ENCODE measurements around the gene KCNIP4.

Gene KCNIP4

GRCh38 chr4:20944451-20944850 lies 1004.1 kb downstream of the KCNIP4 start:
- WGBS, 2 experiments (ENCODE audit: insufficient coverage in 2 of 2): 81 to 93% methylated on average over 3 of the region's 3 CpGs

GRCh38 chr4:20938204-20938603 lies 1010.4 kb downstream of the KCNIP4 start:
- H3K4me3 ChIP-seq (ENCODE audit: extremely low read depth, insufficient read depth, low read length, poor library complexity, severe bottlenecking): no peak overlapping the region
- 85% methylated on average over 2 of the region's 2 CpGs; no CpG with 5 or more reads in 1 of the 2 experiments for WGBS, 2 experiments (ENCODE audit: insufficient coverage in 2 of 2)
- no peaks in the 10 kb centered on the region for H3K36me3 ChIP-seq (ENCODE audit: control insufficient read depth, insufficient read depth, low read length)
- no peak overlapping the region for H3K27ac ChIP-seq (ENCODE audit: low read depth, low read length, severe bottlenecking)
- H3K4me1 ChIP-seq (ENCODE audit: control insufficient read depth, insufficient read depth, low read length, poor library complexity, severe bottlenecking): no peaks in the 10 kb centered on the region
- H3K9me3 ChIP-seq (ENCODE audit: control insufficient read depth, low read length): no peaks in the 10 kb centered on the region

More at GRCh38 chr4:20944451-20944850, 1004.1 kb downstream of the KCNIP4 start:
- Histone ChIP-seq H3K36me3 (ENCODE audit: control insufficient read depth, insufficient read depth, low read length) (no peaks in the 10 kb centered on the region), H3K27ac (ENCODE audit: low read depth, low read length, severe bottlenecking) (no peak overlapping the region), H3K4me1 (ENCODE audit: control insufficient read depth, insufficient read depth, low read length, poor library complexity, severe bottlenecking) (no peaks in the 10 kb centered on the region), H3K9me3 (ENCODE audit: control insufficient read depth, low read length) (no peaks in the 10 kb centered on the region), H3K4me3 (ENCODE audit: extremely low read depth, insufficient read depth, low read length, poor library complexity, severe bottlenecking) (no peak overlapping the region)

DNA sequence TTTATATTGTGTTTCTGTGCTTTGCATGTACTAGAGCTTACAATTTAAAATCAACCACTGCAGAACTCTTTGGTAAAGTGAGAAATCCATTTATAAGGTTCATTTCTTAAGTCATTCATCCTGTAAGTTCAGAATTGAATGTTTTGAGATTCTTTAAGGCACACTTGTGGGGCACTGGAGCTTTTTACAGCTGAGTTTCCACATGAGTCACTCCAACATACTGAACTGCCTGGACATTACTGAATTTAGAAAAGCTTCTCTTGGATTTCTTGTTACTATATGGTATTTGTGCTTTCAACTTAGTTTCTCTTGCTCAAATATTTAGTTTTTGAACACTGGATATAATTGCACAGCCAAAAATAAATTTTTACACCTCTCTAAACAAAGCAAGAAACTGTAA lies 1022.0 kb downstream of the KCNIP4 start:
- no peaks in the 10 kb centered on the region for H3K4me1 ChIP-seq (ENCODE audit: control insufficient read depth, insufficient read depth, low read length, poor library complexity, severe bottlenecking)
- no peaks in the 10 kb centered on the region for H3K9me3 ChIP-seq (ENCODE audit: control insufficient read depth, low read length)
- no peak overlapping the region for H3K4me3 ChIP-seq (ENCODE audit: extremely low read depth, insufficient read depth, low read length, poor library complexity, severe bottlenecking)
- no peak overlapping the region for H3K27ac ChIP-seq (ENCODE audit: low read depth, low read length, severe bottlenecking)
- no peaks in the 10 kb centered on the region for H3K36me3 ChIP-seq (ENCODE audit: control insufficient read depth, insufficient read depth, low read length)

- Histone ChIP-seq H3K4me3 (ENCODE audit: extremely low read depth, insufficient read depth, low read length, poor library complexity, severe bottlenecking) (no peak overlapping the region), H3K27ac (ENCODE audit: low read depth, low read length, severe bottlenecking) (no peak overlapping the region), H3K4me1 (ENCODE audit: control insufficient read depth, insufficient read depth, low read length, poor library complexity, severe bottlenecking) (no peaks in the 10 kb centered on the region), H3K36me3 (ENCODE audit: control insufficient read depth, insufficient read depth, low read length) (no peaks in the 10 kb centered on the region), H3K9me3 (ENCODE audit: control insufficient read depth, low read length) (no peaks in the 10 kb centered on the region)
- 76 to 92% methylated on average over 2 to 4 of the region's 4 CpGs for WGBS, 2 experiments (ENCODE audit: insufficient coverage in 2 of 2)
These were observed 1023.4 kb downstream of the KCNIP4 start for GRCh38 chr4:20925176-20925575.

DNA sequence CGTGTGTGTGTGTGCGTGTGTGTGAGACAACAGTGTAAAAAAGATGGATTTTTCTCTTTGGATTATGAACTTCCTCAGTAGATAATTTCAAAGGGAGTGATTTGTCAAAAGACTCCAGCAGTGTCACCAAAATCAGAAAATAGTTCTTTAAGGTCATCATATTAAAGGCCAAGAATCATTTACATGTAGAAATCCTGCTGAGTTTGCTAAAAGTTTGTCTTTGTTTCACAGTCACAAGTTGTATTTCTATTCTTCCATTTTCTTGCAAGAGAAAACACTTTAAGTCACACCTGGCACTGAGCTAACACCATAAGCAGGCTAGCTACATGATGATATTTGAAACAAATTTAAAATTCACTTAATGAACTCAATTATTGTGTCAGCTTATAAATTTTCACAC lies 1025.6 kb downstream of the KCNIP4 start:
- Histone ChIP-seq H3K4me1 (ENCODE audit: control insufficient read depth, insufficient read depth, low read length, poor library complexity, severe bottlenecking) (no peaks in the 10 kb centered on the region), H3K36me3 (ENCODE audit: control insufficient read depth, insufficient read depth, low read length) (no peaks in the 10 kb centered on the region), H3K4me3 (ENCODE audit: extremely low read depth, insufficient read depth, low read length, poor library complexity, severe bottlenecking) (no peak overlapping the region), H3K27ac (ENCODE audit: low read depth, low read length, severe bottlenecking) (no peak overlapping the region), H3K9me3 (ENCODE audit: control insufficient read depth, low read length) (no peaks in the 10 kb centered on the region)
- no CpG with 5 or more reads among the region's 2 CpGs for WGBS, 2 experiments (ENCODE audit: insufficient coverage in 2 of 2)

DNA sequence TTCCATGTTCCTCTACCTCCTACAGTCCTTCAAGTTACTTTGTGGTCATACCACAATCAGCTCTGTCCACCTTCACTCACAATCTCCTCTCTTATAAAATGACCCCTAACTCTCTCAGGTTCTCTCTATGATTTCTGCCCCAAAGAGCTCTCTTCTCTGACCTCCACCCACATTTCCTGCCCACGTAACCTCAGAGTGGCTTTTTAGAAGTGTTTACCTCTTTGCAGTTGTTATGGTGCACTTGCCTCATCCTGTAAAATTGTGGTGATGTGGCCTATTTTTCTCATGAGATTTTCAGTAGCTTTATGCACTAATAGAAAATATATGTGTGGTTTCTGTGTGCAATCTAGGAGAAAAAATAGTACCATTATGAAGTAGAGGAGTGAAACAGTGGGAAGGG lies 1032.5 kb downstream of the KCNIP4 start:
- Histone ChIP-seq H3K4me3 (ENCODE audit: extremely low read depth, insufficient read depth, low read length, poor library complexity, severe bottlenecking) (no peak overlapping the region), H3K4me1 (ENCODE audit: control insufficient read depth, insufficient read depth, low read length, poor library complexity, severe bottlenecking) (no peaks in the 10 kb centered on the region), H3K9me3 (ENCODE audit: control insufficient read depth, low read length) (no peaks in the 10 kb centered on the region), H3K36me3 (ENCODE audit: control insufficient read depth, insufficient read depth, low read length) (no peaks in the 10 kb centered on the region), H3K27ac (ENCODE audit: low read depth, low read length, severe bottlenecking) (no peak overlapping the region)
- no CpG with 5 or more reads among the region's 1 CpG for WGBS, 2 experiments (ENCODE audit: insufficient coverage in 2 of 2)

DNA sequence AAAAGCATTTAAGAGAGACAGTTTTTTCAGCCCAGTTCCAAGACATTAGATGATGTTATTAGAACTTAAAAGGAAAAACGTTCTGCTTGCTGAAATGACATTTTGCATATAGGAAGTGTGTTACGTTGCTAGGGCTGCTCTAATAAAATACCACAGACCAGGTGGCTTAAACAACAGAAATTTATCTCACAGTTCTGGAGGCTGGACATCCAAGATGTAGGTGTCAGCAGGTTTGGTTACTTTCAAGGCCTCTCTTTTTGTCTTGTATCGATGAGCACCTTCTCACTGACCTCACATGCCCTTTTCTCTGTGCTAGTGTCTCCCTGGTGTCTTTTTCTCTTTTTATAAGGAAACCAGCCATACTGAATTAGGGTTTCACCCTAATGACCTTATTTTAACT lies 1043.6 kb downstream of the KCNIP4 start:
- no peaks in the 10 kb centered on the region for H3K9me3 ChIP-seq (ENCODE audit: control insufficient read depth, low read length)
- H3K4me1 ChIP-seq (ENCODE audit: control insufficient read depth, insufficient read depth, low read length, poor library complexity, severe bottlenecking): no peaks in the 10 kb centered on the region
- no peaks in the 10 kb centered on the region for H3K36me3 ChIP-seq (ENCODE audit: control insufficient read depth, insufficient read depth, low read length)
- H3K27ac ChIP-seq (ENCODE audit: low read depth, low read length, severe bottlenecking): no peak overlapping the region
- WGBS, 2 experiments (ENCODE audit: insufficient coverage in 2 of 2): 80 to 100% methylated on average over 2 to 3 of the region's 3 CpGs
- H3K4me3 ChIP-seq (ENCODE audit: extremely low read depth, insufficient read depth, low read length, poor library complexity, severe bottlenecking): no peak overlapping the region

DNA sequence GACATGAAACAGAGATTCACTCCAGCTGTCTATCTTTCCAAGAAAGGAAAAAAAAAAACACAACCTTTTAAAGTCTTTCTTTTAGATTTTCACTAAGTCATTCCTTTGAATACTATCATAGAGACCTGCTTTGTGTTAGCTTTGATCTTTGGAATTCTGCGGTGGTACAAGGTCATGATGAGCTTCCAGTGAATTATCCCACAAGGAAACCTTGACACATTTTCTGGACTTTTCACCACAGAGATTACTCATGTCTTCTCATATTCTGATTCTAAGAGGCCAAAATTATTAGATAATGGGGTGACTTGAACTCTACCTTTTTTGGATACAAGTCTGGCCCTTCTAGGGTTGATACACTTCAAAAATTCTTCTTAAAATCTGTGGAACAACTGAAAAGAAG lies 1046.7 kb downstream of the KCNIP4 start:
- no peaks in the 10 kb centered on the region for H3K9me3 ChIP-seq (ENCODE audit: control insufficient read depth, low read length)
- no peaks in the 10 kb centered on the region for H3K4me1 ChIP-seq (ENCODE audit: control insufficient read depth, insufficient read depth, low read length, poor library complexity, severe bottlenecking)
- WGBS, 2 experiments (ENCODE audit: insufficient coverage in 2 of 2): 100% methylated on average over 1 of the region's 1 CpG; no CpG with 5 or more reads in 1 of the 2 experiments
- no peaks in the 10 kb centered on the region for H3K36me3 ChIP-seq (ENCODE audit: control insufficient read depth, insufficient read depth, low read length)
- H3K4me3 ChIP-seq (ENCODE audit: extremely low read depth, insufficient read depth, low read length, poor library complexity, severe bottlenecking): no peak overlapping the region
- H3K27ac ChIP-seq (ENCODE audit: low read depth, low read length, severe bottlenecking): no peak overlapping the region

DNA sequence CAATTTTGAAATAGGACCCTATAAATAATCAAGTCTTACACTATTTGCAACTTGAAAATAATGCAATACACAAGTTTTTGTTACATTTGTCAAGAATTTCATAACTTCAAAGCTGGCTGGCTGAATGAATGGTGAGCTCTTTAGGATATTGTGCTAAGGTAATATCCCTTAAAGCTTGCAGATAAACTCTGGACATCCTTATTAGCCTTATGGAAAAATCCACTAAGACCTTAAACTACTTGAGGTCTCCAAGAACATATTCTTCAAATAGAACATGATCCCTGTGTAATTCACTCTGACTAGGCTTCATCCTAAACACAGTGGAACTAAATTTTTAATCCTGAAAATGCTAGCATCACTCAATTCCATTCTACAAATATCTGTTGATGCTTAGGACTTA lies 1049.0 kb downstream of the KCNIP4 start:
- Histone ChIP-seq H3K27ac (ENCODE audit: low read depth, low read length, severe bottlenecking) (no peak overlapping the region), H3K9me3 (ENCODE audit: control insufficient read depth, low read length) (no peaks in the 10 kb centered on the region), H3K4me1 (ENCODE audit: control insufficient read depth, insufficient read depth, low read length, poor library complexity, severe bottlenecking) (no peaks in the 10 kb centered on the region)

DNA sequence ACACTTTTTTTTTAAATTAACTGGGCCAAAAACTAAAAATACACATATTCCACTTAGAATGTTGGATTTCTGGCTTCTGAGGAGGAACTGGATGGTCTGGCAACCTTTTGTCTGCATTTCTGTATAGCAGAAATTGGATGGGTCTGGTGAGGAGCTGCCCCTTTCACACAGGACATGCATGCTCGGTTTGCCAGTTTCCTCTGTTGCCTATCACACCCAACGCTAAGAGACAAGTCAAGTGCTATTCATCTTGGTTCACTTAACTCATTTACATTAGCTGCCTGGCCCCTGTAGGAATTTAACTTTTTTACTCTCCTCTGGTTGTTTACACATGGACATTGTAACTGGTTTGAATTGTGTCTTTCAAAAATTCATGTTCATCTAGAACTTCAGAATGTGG lies 1052.6 kb downstream of the KCNIP4 start:
- Histone ChIP-seq H3K27ac (ENCODE audit: low read depth, low read length, severe bottlenecking) (no peak overlapping the region), H3K9me3 (ENCODE audit: control insufficient read depth, low read length) (no peaks in the 10 kb centered on the region), H3K4me3 (ENCODE audit: extremely low read depth, insufficient read depth, low read length, poor library complexity, severe bottlenecking) (no peak overlapping the region), H3K36me3 (ENCODE audit: control insufficient read depth, insufficient read depth, low read length) (no peaks in the 10 kb centered on the region), H3K4me1 (ENCODE audit: control insufficient read depth, insufficient read depth, low read length, poor library complexity, severe bottlenecking) (no peaks in the 10 kb centered on the region)
- WGBS, 2 experiments (ENCODE audit: insufficient coverage in 2 of 2): 60 to 80% methylated on average over 1 to 2 of the region's 2 CpGs

More for the DNA sequence above, 1049.0 kb downstream of the KCNIP4 start:
- Histone ChIP-seq H3K36me3 (ENCODE audit: control insufficient read depth, insufficient read depth, low read length) (no peaks in the 10 kb centered on the region), H3K4me3 (ENCODE audit: extremely low read depth, insufficient read depth, low read length, poor library complexity, severe bottlenecking) (no peak overlapping the region)

DNA sequence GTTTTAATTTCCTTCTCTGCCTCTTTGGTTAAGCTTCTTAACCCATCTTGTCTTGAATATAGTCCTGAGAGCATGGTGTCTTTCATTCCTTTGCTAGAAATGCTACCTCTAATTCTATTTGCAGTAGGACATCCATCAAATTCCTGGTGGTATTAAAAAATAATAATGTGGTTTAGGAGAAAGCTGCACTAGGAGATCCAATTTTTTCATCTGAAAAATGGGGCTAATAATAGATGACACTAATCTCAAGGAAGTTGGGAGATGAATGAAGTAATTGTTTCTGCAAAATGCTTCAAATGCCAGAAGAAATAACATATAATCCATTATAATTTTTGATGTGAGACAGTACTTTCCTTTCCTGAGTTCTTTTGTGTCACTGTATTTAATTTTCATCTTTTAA lies 1053.4 kb downstream of the KCNIP4 start:
- Histone ChIP-seq H3K36me3 (ENCODE audit: control insufficient read depth, insufficient read depth, low read length) (no peaks in the 10 kb centered on the region), H3K9me3 (ENCODE audit: control insufficient read depth, low read length) (no peaks in the 10 kb centered on the region), H3K4me3 (ENCODE audit: extremely low read depth, insufficient read depth, low read length, poor library complexity, severe bottlenecking) (no peak overlapping the region), H3K27ac (ENCODE audit: low read depth, low read length, severe bottlenecking) (no peak overlapping the region), H3K4me1 (ENCODE audit: control insufficient read depth, insufficient read depth, low read length, poor library complexity, severe bottlenecking) (no peaks in the 10 kb centered on the region)

GRCh38 chr4:20890761-20891160 lies 1057.8 kb downstream of the KCNIP4 start:
- Histone ChIP-seq H3K9me3 (ENCODE audit: control insufficient read depth, low read length) (no peaks in the 10 kb centered on the region), H3K27ac (ENCODE audit: low read depth, low read length, severe bottlenecking) (no peak overlapping the region), H3K4me3 (ENCODE audit: extremely low read depth, insufficient read depth, low read length, poor library complexity, severe bottlenecking) (no peak overlapping the region), H3K36me3 (ENCODE audit: control insufficient read depth, insufficient read depth, low read length) (no peaks in the 10 kb centered on the region), H3K4me1 (ENCODE audit: control insufficient read depth, insufficient read depth, low read length, poor library complexity, severe bottlenecking) (no peaks in the 10 kb centered on the region)
- 97% methylated on average over 3 of the region's 3 CpGs; no CpG with 5 or more reads in 1 of the 2 experiments for WGBS, 2 experiments (ENCODE audit: insufficient coverage in 2 of 2)

Data from mesodermal cell (in vitro differentiated cells).